HG03097 (cell line): ENCODE results near the gene TMEM121.

Experiments
- ATAC-seq: cut with Tn5 transposase; IDR thresholded peaks from one replicate; pipeline ENCODE4 v1.9.1; 2021; ENCODE audit not compliant: unreplicated experiment, low FRiP score

Gene TMEM121

GRCh38 chr14:105527381-105527825 is 1.0 kb downstream of the TMEM121 start:
- no peak for ATAC-seq

GRCh38 chr14:105527826-105528585 is 1.6 kb downstream of the TMEM121 start:
- ATAC-seq = no peak

GRCh38 chr14:105528586-105529318 is 2.4 kb downstream of the TMEM121 start:
- no peak for ATAC-seq

GRCh38 chr14:105529319-105529568 is 2.9 kb downstream of the TMEM121 start:
- no peak for ATAC-seq

- ATAC-seq = no peak
Measured at GRCh38 chr14:105529569-105530284, 3.3 kb downstream of the TMEM121 start.

GRCh38 chr14:105530285-105531087 is 4.1 kb downstream of the TMEM121 start:
- no peak for ATAC-seq

- no peak for ATAC-seq
Measured at GRCh38 chr14:105531088-105531893, 4.9 kb downstream of the TMEM121 start.

- no peak for ATAC-seq
Measured at GRCh38 chr14:105531894-105532623, 5.7 kb downstream of the TMEM121 start.

- no peak for ATAC-seq
Measured at GRCh38 chr14:105532735-105533141, 6.4 kb downstream of the TMEM121 start.

GRCh38 chr14:105533391-105533790 is 7.0 kb downstream of the TMEM121 start:
- ATAC-seq = no peak

- ATAC-seq = no peak
Measured at GRCh38 chr14:105533811-105534498, 7.6 kb downstream of the TMEM121 start.

GRCh38 chr14:105534586-105534985 is 8.2 kb downstream of the TMEM121 start:
- no peak for ATAC-seq

- no peak for ATAC-seq
Measured at GRCh38 chr14:105536051-105536450, 9.7 kb downstream of the TMEM121 start.

- ATAC-seq = no peak
Measured at GRCh38 chr14:105536691-105537579, 10.6 kb downstream of the TMEM121 start.

GRCh38 chr14:105537580-105538474 is 11.4 kb downstream of the TMEM121 start:
- ATAC-seq = no peak

GRCh38 chr14:105538481-105539049 is 12.2 kb downstream of the TMEM121 start:
- no peak for ATAC-seq
